HG03135 (cell line): ENCODE results near the gene ALKBH3.

Experiments used
- ATAC-seq: cut with Tn5 transposase; IDR thresholded peaks from one replicate; pipeline ENCODE4 v1.9.1; 2021; ENCODE audit warnings: mild to moderate bottlenecking, moderate library complexity; ENCODE audit not compliant: unreplicated experiment

Gene ALKBH3

DNA sequence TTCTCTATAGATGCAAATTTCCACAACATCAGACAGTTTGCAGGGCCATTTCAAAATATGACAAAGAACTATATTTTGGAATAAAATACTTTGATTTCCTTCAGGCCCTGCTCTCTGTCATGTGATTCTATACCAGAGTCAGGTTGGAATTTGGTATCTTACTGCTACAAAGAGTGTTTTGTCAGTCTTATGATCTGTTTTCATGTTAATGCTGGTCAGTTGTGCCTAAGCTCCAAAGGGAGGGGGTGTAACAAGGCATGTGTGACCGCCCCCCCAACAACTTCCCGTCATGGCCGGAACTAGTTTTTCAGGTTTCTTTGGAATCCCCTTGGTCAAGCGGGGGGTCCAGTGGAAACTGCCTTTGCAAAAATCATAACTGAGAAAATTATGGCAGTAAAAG is 76.9 kb downstream of the ALKBH3 start:
- ATAC-seq = no peak

DNA sequence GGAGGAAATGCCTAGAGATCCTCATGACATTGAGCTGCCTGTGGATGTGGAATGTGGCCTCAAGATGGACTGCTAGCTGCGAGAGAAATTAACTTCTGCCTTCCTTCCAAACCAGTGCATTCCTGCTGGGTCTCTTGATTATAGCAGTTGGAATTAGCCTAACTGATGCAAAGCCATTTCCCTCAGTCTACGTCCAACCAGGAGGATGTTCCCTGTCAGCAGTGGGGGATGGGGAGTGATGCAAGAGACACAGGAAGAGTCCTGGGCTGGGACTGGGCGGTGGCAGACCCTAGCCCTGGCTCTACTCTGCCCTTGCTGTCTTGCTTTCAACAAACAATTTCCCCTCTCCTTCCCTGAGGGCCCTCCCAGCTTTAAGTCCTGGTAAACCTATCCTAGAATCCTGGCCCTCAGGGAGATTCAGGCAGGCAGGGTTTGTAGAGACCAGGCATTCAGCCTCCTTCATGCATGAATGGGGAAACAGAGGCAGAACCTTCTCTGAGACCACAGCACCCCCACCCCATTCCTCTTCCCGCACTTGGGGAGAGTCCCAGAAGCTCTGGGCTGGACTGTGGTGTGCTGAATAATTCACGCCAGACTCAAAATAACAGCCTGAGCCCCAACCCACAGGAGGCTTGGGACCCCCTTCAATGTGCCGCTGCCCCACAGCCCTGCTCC is 78.8 kb downstream of the ALKBH3 start:
- no peak for ATAC-seq

DNA sequence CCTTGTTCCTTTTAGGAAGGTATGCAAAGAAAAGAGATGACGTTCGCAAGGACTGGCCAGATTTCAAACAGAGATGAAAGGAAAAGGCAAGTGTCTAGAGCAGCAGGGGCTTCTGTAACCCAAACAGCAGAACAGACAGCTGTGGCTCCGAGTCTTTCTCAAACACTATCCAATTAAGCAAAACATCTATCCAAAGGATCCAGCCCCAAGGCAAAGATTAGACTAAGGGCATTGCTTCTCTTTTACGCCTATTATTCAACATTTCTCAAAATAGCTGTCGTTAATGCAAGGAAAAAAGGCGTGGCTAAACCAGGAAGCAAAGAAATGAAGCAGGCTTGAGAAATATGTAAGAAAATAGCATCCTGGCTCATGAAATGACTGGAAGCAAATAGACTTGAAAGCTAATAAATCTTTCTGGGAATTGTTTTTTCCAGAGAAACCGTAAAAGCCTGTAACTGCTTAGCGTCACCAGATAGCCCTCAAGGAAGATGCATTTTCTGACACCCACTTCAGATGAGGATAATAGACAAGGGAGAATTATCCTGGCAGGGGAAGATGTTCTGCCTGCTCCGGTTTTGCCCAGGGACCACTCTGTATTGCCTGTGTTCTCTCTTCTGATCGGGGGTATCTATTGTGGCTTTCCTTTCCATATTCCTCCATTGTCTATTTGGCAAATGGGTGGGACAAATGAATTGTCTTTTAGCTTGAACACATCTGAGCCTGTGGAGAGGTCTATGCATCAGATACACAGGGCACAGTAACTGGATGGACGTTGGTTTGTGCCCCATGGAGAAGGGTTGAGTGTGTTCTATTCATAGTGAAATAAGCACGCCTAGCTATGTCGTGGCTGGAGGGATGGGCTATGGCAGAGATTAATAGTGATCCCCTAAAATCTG is 82.0 kb downstream of the ALKBH3 start:
- no peak for ATAC-seq

DNA sequence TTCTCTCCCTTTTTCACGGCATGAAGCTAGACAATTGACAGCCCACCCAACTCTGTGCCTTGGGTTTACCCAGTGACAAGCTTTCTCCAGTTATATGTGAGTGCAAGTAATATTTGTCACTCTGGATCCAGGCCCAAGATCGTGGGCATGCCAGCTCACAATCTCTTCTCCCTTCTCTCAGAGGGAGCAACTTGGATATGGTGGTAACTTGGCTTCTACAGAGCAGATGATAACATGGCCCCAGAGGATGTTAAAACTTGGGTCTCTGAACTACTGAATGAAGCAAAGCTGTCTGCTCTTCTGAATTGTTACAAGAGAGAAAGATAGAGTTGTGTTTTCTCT is 82.6 kb downstream of the ALKBH3 start:
- ATAC-seq = no peak

DNA sequence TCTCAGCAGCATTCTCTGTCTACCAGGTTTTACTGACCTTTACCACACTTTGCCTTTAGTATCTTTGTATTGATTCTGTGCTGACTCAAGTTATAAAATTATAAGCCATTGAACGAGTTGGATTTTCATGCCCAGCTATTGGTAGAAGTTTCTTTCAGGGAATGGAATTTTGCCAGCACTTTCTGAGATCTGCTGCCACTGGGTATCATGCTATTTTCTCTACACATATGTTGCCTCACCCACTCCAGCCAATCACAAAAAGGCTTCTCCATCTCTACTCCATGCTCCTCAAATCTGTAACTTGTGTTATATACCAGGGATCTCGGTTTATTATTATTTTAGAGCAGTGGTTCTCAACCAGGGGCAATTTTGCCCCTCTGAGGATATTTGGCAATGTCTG is 87.0 kb downstream of the ALKBH3 start:
- no peak for ATAC-seq

DNA sequence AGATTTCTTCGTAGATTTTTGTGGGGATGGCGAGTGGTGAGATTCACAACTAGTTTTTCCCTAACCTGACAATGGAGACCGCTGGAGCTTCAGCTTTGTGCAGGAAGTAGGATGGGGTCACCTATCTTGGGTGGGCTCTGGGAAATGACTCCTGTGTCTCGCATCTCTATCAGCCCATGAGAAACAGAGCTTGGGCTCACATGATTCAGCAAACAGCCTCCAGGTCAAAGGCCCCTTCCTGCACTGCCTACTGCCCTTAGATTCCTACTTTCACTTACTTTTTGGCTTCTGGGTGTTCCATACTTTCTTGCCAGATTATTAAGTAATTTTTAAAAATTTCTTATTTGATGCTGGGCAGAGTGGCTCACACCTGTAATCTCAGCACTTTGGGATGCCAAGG is 88.1 kb downstream of the ALKBH3 start:
- ATAC-seq = no peak

DNA sequence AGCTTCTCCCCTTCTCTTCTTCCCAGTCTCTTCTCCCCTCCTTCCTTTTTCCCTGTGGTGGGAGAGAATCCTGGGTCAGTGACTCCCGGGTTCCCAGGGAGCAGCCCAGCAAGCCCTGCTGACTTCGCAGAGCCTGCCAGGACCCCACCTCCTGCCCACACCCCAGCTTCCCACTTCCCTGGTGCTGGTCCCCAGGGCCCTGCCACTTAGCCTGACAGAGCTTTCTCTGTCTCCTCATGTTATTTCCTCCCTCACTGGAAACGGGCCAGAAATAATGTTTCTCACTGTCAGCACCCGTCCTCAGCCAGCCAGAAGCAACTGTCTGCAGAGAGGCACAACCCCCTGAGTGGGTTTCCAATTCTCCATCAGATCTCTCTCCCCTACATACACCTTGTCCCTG is 88.9 kb downstream of the ALKBH3 start:
- ATAC-seq = no peak
